K562 (cell line): ENCODE data around the gene LY6G6D. TPM values are rescaled to one million over a fixed set of nuclear protein-coding genes. Genes with fewer than 3 reads are reported as not detected.

Experiments used
- ETS2 ChIP-seq: IDR thresholded peaks from 2 replicates; pipeline ENCODE4 v1.6.1; 2016; ENCODE audit warnings: borderline replicate concordance, missing genetic modification characterization, mild to moderate bottlenecking, moderate library complexity, missing compliant biosample characterization; ENCODE audit not compliant: poor library complexity, severe bottlenecking
- GABPB1 ChIP-seq: sonication (generic); formaldehyde crosslinking; IDR thresholded peaks from 2 replicates; pipeline ENCODE4 v1.8.0; 2022; ENCODE audit warnings: mild to moderate bottlenecking, missing genetic modification reagents
- POLR3G ChIP-seq: IDR thresholded peaks from 2 replicates; pipeline ENCODE4 v1.6.1; 2011; ENCODE audit not compliant: insufficient read length, insufficient replicate concordance; ENCODE audit errors: extremely low read depth
- RBM39 ChIP-seq: fragments of 200-400 bp; formaldehyde crosslinking; optimal IDR thresholded peaks from 2 replicates; pipeline ENCODE3; 2018; ENCODE audit warnings: low read depth, low read length
- SIRT6 ChIP-seq: IDR thresholded peaks from one replicate; pipeline ENCODE4 v1.6.1; 2012; ENCODE audit warnings: low read depth, mild to moderate bottlenecking, control low read depth, inconsistent platforms, low read length, moderate library complexity
- SMAD3 ChIP-seq: fragments of 450-650 bp; formaldehyde crosslinking; conservative IDR thresholded peaks from 2 replicates; pipeline ENCODE4 v1.4.0; 2020; ENCODE audit warnings: mild to moderate bottlenecking
- SNRNP70 ChIP-seq: fragments of 200-400 bp; formaldehyde crosslinking; optimal IDR thresholded peaks from 2 replicates; pipeline ENCODE3; 2017; ENCODE audit warnings: low read depth, low read length
- SRF ChIP-seq, 2 experiments: fragments of 250-450, 450-650 bp in 1 of 2; sonication (Bioruptor Pico) in 1 of 2; sonication (generic) in 1 of 2; formaldehyde crosslinking; IDR thresholded peaks; 2 replicates each; pipeline versions ENCODE4 v1.5.0 to v1.5.1; 2020 to 2022; ENCODE audit warnings: mild to moderate bottlenecking in 1 of 2, missing genetic modification reagents in 1 of 2
- ZC3H11A ChIP-seq: IDR thresholded peaks from 2 replicates; pipeline ENCODE4 v1.6.1; 2012; ENCODE audit warnings: low read depth, low read length, improper control_type of control experiment
- ZNF165 ChIP-seq: fragments of 250-450 bp; sonication (Bioruptor Pico); IDR thresholded peaks from 2 replicates; pipeline ENCODE4 v1.4.0; 2020; ENCODE audit warnings: borderline replicate concordance
- polyA plus RNA-seq, 8 experiments: library from polyadenylated mRNA; depleted of rRNA in 4 of 8; stranded (reverse) in 5 of 8; unstranded in 3 of 8; fragments of >200 nt; fragmentation: Nextera tagmentation in 2 of 8; fragmentation: Illumina TruSeq in 1 of 8; extraction: Ambion mirVana in 2 of 8; extraction: Trizol in 1 of 8; gene quantifications; 2 replicates each; pipeline versions ENCODE4 v1.2.1 to v1.2.3, GENCODE V29; 2011 to 2014; ENCODE audit warnings: inconsistent platforms in 1 of 8, missing spikeins in 1 of 8
- total RNA-seq, 7 experiments: library from RNA; depleted of rRNA in 6 of 7; stranded (reverse); fragments of >200 nt in 6 of 7; fragmentation: Illumina TruSeq in 2 of 7; extraction: Trizol in 2 of 7; gene quantifications; 2 replicates each; pipeline versions ENCODE4 v1.2.1 to v1.2.3, GENCODE V29; 2011 to 2021; ENCODE audit warnings: low replicate concordance in 1 of 7
- TF ChIP-seq, protein P1 (sequence below), 2 experiments: fragments of 200-800 bp in 1 of 2; sonication (Bioruptor generic) in 1 of 2; sonication (generic) in 1 of 2; formaldehyde crosslinking in 1 of 2; IDR thresholded peaks in 1 of 2; conservative IDR thresholded peaks in 1 of 2; 2 replicates each; pipeline versions ENCODE4 v1.5.0 to v1.6.1; 2016 to 2020; ENCODE audit warnings: missing compliant biosample characterization in 1 of 2, missing genetic modification characterization in 1 of 2, missing genetic modification reagents in 1 of 2
- TF ChIP-seq, protein P2 (sequence below): fragments of 250-450 bp; sonication (Bioruptor Pico); IDR thresholded peaks from 2 replicates; pipeline ENCODE4 v1.5.0; 2020; ENCODE audit warnings: mild to moderate bottlenecking, borderline replicate concordance
- TF ChIP-seq, protein P3 (sequence below): sonication (generic); formaldehyde crosslinking; IDR thresholded peaks from 2 replicates; pipeline ENCODE4 v1.9.0; 2022; ENCODE audit warnings: mild to moderate bottlenecking, missing genetic modification reagents
- TF ChIP-seq, protein P4 (sequence below): sonication (generic); formaldehyde crosslinking; IDR thresholded peaks from 2 replicates; pipeline ENCODE4 v1.8.0; 2022; ENCODE audit warnings: mild to moderate bottlenecking, missing genetic modification reagents, borderline replicate concordance
- TF ChIP-seq, protein P5 (sequence below), 2 experiments: fragments of 450-650 bp in 1 of 2; sonication (generic) in 1 of 2; formaldehyde crosslinking in 1 of 2; IDR thresholded peaks in 1 of 2; conservative IDR thresholded peaks in 1 of 2; 2 replicates each; pipeline versions ENCODE4 v1.6.1 to v1.8.1; 2016 to 2023; ENCODE audit warnings: mild to moderate bottlenecking in 2 of 2, moderate library complexity in 2 of 2, inconsistent platforms in 1 of 2, missing genetic modification reagents in 1 of 2
- TF ChIP-seq, protein P6 (sequence below): fragments of 450-650 bp; IDR thresholded peaks from 2 replicates; pipeline ENCODE4 v1.6.1; 2016

Gene LY6G6D
- total and polyA plus RNA-seq, 9 of the 15 experiments (the other 6 are each of a cell fraction or from before 2014, with no cell fraction given), result 0.30 to 0.38 TPM; not detected in 7

DNA sequence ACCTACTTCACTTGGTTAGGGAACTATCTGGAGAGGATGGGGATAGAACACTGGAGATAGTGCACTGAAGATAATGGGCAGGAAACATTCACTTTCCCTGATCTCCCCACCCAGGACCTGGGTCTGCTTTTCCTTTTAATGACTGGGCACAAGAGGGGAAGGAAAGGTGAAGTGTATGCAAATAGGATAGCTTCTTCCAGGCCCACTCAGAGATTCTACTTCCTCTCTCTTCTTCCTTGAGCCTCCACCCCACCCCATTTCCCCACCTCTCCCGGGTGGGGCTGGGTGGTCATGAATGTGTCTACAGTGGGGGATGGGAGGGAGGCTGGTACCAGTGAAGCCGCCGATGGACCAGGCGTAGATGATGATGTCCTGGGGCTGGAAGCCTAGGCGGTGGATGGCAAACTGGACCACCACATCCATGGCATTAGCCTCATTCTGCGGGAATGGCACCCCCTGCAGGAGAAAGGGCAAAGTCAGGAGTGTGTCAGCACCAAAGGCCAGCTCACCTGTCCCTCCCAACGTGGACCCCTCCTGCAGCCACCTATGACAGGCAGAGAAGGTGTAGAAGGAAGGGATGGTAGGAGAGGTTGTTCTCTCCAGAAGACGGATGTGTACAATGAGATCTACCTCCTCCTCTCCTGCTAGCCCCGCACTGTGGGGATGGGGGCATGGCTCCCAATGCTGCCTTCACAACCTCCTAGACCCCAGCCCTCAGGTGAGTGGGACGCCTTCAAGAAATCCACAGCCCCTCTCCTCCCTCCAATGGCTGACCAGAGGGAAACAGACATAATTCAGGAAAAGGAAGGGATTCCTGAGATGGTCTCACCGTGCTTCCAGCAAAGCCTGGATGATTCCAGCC lies 25.7 kb upstream of the LY6G6D start (continued):
- TF ChIP-seq, protein P1, sequence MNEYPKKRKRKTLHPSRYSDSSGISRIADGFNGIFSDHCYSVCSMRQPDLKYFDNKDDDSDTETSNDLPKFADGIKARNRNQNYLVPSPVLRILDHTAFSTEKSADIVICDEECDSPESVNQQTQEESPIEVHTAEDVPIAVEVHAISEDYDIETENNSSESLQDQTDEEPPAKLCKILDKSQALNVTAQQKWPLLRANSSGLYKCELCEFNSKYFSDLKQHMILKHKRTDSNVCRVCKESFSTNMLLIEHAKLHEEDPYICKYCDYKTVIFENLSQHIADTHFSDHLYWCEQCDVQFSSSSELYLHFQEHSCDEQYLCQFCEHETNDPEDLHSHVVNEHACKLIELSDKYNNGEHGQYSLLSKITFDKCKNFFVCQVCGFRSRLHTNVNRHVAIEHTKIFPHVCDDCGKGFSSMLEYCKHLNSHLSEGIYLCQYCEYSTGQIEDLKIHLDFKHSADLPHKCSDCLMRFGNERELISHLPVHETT (CRISPR knock-in tag; conservative IDR thresholded peaks at IDR 0.05 in 1 of 2, IDR thresholded peaks at IDR 0.05 in 1 of 2), result 0 out of 4 replicates have a peak, but pooled peaks of 1 of the 2 experiments have one; percentile 15
- TF ChIP-seq, protein P2, sequence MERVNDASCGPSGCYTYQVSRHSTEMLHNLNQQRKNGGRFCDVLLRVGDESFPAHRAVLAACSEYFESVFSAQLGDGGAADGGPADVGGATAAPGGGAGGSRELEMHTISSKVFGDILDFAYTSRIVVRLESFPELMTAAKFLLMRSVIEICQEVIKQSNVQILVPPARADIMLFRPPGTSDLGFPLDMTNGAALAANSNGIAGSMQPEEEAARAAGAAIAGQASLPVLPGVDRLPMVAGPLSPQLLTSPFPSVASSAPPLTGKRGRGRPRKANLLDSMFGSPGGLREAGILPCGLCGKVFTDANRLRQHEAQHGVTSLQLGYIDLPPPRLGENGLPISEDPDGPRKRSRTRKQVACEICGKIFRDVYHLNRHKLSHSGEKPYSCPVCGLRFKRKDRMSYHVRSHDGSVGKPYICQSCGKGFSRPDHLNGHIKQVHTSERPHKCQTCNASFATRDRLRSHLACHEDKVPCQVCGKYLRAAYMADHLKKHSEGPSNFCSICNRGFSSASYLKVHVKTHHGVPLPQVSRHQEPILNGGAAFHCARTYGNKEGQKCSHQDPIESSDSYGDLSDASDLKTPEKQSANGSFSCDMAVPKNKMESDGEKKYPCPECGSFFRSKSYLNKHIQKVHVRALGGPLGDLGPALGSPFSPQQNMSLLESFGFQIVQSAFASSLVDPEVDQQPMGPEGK (CRISPR knock-in tag), result peak; percentile 39; the same call in 1 of the 2 replicates
- TF ChIP-seq RBM39 (peak; percentile 47), SMAD3 (no peak), ZC3H11A (peak; percentile 66; the same call in 1 of the 2 replicates), POLR3G (no peak), GABPB1 (0 out of 2 replicates have a peak, but pooled peaks have one; percentile 34), SRF (CRISPR knock-in tag; IDR thresholded peaks at IDR 0.05) (no peak), ETS2 (tag) (no peak), SIRT6 (no peak), SNRNP70 (no peak), ZNF165 (CRISPR knock-in tag) (no peak)
- TF ChIP-seq, protein P3, sequence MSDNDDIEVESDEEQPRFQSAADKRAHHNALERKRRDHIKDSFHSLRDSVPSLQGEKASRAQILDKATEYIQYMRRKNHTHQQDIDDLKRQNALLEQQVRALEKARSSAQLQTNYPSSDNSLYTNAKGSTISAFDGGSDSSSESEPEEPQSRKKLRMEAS (CRISPR knock-in tag), result peak; percentile 12; the same call in 1 of the 2 replicates
- TF ChIP-seq, protein P4, sequence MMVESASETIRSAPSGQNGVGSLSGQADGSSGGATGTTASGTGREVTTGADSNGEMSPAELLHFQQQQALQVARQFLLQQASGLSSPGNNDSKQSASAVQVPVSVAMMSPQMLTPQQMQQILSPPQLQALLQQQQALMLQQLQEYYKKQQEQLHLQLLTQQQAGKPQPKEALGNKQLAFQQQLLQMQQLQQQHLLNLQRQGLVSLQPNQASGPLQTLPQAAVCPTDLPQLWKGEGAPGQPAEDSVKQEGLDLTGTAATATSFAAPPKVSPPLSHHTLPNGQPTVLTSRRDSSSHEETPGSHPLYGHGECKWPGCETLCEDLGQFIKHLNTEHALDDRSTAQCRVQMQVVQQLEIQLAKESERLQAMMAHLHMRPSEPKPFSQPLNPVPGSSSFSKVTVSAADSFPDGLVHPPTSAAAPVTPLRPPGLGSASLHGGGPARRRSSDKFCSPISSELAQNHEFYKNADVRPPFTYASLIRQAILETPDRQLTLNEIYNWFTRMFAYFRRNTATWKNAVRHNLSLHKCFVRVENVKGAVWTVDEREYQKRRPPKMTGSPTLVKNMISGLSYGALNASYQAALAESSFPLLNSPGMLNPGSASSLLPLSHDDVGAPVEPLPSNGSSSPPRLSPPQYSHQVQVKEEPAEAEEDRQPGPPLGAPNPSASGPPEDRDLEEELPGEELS, result no peak
- TF ChIP-seq, protein P5, sequence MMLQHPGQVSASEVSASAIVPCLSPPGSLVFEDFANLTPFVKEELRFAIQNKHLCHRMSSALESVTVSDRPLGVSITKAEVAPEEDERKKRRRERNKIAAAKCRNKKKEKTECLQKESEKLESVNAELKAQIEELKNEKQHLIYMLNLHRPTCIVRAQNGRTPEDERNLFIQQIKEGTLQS (IDR thresholded peaks at IDR 0.05), result no peak
- TF ChIP-seq, protein P5 (CRISPR knock-in tag; conservative IDR thresholded peaks at IDR 0.05), result no peak
- TF ChIP-seq, protein P6, sequence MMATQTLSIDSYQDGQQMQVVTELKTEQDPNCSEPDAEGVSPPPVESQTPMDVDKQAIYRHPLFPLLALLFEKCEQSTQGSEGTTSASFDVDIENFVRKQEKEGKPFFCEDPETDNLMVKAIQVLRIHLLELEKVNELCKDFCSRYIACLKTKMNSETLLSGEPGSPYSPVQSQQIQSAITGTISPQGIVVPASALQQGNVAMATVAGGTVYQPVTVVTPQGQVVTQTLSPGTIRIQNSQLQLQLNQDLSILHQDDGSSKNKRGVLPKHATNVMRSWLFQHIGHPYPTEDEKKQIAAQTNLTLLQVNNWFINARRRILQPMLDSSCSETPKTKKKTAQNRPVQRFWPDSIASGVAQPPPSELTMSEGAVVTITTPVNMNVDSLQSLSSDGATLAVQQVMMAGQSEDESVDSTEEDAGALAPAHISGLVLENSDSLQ, result no peak
